GM19467 (cell line): Measurements from ENCODE around the gene RPL39.
"Not testable (repeated sequence)": the region's sequence is repeated elsewhere in the genome, so short reads cannot be mapped to it uniquely, and the experiment has no call there.

Source experiments
- ATAC-seq: cut with Tn5 transposase; IDR thresholded peaks from one replicate; pipeline ENCODE4 v1.9.1; 2021; ENCODE audit warnings: mild to moderate bottlenecking, moderate library complexity; ENCODE audit not compliant: unreplicated experiment

The RPL39 gene

DNA sequence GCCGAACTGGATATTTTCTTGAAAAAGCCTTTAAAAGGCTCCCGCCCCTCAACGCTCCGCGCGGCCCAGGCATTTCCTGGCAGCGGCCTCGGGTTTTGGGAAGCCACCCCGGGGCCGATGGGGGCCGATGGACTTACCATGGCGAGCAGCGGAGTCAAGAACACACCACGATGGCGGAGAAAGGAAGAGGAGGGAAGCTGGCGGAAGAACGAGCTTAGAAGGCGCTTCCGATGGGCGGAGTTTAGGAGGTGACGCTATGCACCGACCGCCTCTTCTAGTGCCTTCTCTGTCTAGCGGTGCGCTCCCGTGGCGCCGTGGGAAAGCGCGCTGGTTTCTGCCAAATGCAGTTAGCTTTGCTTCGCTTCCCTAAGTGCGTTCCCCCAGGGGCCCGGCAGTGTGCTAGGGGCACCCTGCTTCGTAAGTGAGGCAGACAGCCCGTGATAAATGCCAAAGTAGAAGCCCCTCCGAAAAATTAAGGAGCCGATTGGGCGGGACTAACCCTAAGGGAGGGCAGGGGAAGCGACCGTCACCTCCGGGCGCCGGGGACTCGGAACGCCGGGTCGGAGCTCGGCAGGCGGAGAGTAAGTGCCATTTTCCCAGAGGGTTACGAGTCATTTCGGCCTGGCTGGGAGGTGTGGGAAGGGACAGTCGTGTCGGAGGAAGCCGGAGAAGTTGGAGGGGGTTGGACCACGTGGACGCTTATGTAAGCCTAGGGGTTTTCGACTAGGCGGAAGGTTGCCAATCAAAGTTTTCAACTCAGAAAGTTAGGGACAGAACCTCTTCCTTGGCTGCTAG, at the start of gene RPL39:
TSS of gene RPL39 (minus strand) at position 194 of the 795 bp plus-strand sequence. CDS start at position 140, 54 bp downstream.
- ATAC-seq: peak; percentile 85

DNA sequence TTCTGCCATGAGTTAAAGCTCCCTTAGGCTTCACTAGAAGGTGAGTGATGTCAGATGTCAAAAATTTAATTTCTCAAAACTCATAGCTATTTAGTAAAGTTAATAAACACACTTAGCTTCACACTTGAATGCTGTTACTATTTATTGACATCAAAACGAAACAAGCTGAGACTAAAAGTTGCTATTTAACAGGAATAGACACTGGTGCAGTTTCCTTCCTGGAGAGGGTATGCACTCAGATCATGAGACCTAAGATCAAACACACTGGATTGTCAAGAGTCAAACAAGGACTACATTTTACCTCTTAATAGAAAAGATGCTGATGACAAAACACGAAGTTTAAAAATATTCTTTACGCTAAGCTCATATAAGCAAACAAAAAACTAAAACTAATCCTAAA, 42.5 kb upstream of the RPL39 start:
- ATAC-seq: no peak

- no peak for ATAC-seq
Measured at GRCh38 chrX:119828446-119828845, 37.0 kb upstream of the RPL39 start.

DNA sequence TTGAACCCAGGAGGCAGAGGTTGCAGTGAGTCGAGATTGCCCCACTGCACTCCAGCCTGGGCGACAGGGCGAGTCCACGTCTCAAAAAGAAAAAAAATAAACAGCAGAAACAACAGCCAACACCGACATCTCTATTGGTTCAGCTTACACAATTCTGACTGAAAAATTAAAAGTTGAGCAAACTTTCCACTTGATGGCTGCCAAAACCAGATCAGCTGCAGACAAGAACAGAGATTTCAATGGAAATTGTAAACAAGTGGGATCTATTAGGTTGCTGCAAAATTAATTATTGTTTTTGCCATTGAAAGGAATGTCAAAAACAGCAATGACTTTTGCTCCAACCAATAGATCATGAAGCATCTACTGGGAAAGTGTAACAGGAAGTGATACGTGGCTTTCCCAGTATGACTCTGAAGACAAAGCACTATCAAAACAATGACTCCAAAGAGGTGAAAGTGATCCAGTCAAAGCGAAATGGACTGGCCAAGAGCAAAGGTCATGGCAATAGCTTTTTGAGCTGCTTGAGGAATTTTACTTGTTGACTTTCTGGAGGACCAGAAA, 35.0 kb upstream of the RPL39 start:
- no peak for ATAC-seq

GRCh38 chrX:119824221-119824620, 32.8 kb upstream of the RPL39 start:
- ATAC-seq: not testable (repeated sequence)

DNA sequence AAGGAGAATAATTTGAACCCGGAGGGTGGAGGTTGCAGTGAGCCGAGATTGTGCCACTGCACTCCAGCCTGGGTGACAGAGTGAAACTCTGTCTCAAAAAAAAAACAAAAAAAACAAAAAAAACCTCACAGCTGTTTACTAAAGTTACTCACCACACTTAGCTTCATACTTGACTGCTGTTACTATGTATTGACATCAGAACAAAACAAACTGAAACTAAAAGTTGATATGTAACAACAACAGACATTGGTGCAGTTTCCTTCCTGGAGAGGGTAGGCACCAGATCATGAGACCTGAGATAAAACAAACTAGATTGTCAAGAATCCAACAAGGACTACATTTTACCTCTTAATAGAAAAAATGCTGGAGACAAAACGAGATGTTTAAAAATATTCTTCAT, 30.3 kb upstream of the RPL39 start:
- ATAC-seq: peak; percentile 96

GRCh38 chrX:119817130-119817690, 25.8 kb upstream of the RPL39 start:
- no peak for ATAC-seq

- ATAC-seq: no peak
Measured at GRCh38 chrX:119816300-119816699, 24.9 kb upstream of the RPL39 start.

DNA sequence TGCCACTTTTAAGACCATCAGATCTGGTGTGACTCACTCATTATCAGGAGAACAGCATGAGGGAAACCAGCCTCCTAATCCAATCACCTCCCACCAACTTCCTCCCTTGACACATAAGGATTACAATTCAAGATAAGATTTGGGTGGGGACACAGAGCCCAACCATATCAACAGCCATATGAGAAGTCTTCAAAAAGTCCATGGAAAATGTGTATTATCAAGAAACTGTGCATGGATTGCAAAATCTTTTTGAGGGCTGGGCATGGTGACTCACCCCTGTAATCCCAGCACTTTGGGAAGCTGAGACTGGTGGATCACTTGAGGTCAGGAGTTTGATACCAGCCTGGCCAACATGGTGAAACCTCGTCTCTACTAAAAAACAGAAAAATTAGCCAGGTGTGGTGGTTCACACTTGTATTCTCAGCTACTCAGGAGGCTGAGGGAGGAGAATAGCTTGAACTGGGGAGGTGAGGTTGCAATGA, 17.8 kb upstream of the RPL39 start:
- no peak for ATAC-seq

DNA sequence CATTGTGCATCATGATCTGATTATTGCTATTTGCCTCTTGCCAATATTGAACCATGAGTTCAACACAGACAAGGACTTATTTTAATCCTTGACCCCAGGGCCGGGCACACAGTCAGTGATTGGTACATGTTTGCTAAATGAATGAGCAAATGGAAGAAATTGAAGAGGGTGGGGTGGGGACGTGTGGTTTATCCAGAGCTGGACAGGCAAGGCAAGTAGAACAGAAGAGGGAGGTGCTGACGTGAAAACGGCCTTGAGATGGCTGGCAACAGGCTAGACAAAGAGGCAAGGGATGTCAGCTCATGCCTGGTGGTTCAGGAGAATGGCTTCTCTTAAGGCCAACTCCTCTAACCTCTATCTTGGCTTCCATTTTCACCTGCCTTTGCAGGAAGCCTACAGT, 17.0 kb upstream of the RPL39 start:
- ATAC-seq: not testable (repeated sequence)

DNA sequence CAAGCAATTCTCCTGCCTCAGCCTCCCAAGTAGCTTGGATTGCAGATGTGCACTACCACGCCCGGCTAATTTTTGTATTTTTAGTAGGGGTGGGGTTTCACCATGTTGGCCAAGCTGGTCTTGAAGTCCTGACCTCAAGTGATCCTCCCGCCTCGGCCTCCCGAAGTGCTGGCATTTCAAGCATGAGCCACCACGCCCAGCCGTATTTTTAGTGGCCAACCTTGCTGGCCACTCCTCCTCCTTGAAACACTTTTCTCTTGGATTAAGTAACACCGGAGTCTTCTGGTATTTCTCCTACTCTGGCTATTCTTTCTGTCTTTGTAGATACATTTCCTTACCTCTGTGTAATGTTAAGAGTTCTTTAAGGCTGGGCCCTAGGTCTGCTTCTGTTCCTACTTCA, 11.1 kb upstream of the RPL39 start:
- no peak for ATAC-seq

GRCh38 chrX:119801253-119802221, 10.1 kb upstream of the RPL39 start:
- no peak for ATAC-seq

DNA sequence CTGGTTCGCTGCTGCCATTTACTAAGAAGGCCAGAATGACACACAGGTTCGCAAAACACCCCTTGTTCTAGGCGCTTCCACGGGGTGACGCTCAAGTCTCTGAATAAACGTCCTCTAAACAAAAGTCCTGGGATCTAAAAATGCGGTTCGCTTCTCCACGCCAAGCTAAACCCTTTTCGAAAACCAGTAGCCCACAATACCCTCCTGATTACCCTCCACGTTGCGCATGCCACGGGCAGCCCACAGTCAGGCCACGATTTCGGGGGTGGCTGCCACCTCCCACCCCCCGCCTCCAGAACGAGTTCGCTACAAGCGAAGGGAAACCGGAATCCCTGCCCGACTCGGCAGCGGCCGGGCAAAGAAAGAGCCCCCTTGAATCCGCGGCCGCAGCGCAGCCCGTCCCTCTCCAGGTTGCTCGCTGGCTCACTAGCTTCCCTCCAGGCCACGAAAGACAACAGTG, 423 bp downstream of the RPL39 start:
- ATAC-seq: peak; percentile 2

GRCh38 chrX:119784747-119785446, 6.5 kb downstream of the RPL39 start:
- ATAC-seq: no peak

GRCh38 chrX:119783026-119783425, 8.4 kb downstream of the RPL39 start:
- no peak for ATAC-seq

DNA sequence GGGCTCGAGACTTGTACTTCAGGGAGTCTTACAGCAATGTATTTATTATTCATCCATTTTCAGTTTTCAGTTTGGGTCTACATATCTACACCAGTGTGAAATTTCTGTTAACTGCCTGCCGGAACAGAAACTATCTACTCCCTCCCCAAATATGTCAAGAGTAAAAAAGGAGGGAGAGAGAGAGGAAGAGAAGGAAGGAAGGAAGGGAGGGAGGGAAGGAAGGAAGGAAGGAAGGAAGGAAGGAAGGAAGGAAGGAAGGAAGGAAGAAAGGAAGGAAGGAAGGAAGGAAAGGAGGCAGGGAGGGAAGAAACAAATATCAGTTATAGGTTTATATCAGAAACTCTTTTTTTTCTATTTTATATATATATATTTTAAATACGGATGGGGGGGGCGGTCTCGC, 12.6 kb downstream of the RPL39 start:
- ATAC-seq: no peak

- ATAC-seq: no peak
Measured at GRCh38 chrX:119775517-119776238, 15.8 kb downstream of the RPL39 start.

DNA sequence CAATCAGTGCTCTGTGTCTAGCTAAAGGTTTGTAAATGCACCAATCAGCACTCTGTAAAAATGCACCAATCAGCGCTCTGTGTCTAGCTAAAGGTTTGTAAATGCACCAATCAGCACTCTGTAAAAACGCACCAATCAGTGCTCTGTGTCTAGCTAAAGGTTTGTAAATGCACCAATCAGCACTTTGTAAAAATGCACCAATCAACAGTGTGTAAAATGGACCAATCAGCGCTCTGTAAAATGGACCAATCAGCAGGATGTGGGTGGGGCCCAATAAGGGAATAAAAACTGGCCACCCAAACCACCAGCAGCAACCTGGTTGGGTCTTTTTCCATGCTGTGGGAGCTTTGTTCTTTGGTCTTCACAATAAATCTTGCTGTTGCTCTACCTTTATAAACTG, 22.0 kb downstream of the RPL39 start:
- ATAC-seq: not testable (repeated sequence)

DNA sequence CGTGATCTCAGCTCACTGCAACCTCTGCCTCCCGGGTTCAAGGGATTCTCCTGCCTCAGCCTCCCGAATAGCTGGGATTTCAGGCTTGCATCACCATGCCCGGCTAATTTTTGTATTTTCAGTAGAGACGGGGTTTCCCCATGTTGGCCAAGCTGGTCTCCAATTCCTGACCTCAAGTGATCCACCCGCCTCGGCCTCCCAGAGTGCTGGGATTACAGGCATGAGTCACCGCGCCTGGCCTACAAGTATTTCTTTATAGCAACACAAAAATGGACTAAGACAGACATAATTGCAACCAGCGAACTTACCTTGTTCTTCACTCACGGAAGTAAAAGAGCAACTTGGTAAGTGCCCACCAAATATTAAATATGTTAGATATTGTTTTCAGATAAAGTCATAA, 23.0 kb downstream of the RPL39 start:
- ATAC-seq: not testable (repeated sequence)
